HG02970 (cell line): ENCODE measurements around the gene SLC22A31.

ENCODE experiments used
- ATAC-seq: cut with Tn5 transposase; IDR thresholded peaks from one replicate; pipeline ENCODE4 v1.9.1; 2021; ENCODE audit warnings: mild to moderate bottlenecking, moderate library complexity, moderate number of reproducible peaks; ENCODE audit not compliant: unreplicated experiment, low FRiP score

The SLC22A31 gene

DNA sequence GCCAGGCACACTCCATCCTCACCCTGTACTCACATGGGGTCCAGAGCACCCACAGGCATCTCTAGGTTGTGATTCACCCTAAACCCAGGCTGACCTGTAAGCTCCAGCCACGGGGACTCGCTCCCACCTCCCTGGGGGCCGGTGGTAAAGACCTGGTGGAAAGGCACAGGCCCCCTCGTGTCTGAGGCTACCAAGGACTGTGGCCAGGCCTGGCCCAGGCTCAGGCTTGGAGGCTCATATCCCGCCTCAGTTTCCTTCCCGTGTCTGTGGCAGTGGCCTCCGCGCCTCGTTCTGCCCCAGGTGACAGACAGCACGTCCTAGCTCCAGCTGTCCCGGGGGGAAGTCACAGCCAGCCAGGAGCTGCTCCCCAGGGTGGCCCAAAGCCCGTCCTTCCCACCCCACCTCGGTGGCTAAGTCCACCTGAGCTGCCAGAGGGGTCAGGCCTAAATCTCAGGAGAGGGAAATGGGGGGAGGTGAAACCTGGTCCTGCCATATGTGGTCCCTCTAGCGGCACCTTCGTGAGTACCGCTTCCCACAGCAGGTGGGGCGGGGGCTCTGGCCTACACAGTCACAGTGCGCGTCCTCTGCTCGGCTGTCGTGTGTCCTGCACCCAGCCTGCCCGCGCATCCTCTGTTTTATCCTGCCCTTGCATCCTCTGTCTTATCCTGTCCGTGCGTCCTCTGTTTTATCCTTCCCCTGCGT is 16.2 kb downstream of the SLC22A31 start:
- ATAC-seq: no peak

DNA sequence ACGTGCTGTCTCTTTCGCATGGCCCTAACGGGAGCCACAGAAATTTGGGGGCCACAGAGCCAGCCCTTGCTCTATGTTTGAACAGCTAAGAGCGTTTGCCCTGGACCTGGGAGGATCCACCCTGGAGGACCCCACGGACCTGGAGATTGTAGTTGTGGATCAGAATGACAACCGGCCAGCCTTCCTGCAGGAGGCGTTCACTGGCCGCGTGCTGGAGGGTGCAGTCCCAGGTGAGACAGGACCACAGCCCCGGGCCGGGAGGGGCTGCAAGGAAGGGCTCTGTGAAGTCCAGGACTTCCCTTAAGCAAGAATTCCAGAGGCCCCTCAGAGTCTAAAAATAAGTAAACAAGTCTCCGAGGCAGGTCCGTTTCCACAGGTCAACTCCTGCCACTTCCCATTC is 16.9 kb downstream of the SLC22A31 start:
- ATAC-seq: no peak

DNA sequence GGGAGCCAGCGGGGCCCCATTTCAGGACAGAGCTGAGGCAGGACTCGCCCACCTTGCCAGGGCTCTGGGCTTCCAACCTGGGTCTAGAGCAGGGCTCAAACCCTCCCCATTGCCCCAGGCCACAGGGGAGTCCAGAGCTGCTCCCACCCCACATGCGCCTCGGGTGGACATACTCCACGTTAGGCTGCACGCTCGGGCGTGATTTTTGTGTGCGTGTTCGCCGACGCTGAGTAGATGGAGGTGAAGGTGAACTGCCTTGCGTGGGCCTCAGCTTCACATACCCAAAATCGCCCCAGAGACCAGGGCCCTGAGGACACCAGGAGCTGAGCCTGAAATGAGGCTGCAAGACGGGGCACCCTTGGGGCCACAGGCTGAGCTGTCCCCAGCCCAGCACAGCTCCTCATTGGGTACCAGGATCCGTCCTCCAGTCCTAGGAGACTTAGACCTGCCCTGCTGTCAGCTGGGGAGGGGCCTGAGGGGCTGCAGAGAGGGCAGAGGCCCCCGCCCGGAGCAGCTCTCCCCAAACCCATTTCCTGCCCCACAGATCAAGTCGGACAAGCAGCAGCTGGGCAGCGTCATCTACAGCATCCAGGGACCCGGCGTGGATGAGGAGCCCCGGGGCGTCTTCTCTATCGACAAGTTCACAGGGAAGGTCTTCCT is 20.6 kb downstream of the SLC22A31 start:
- ATAC-seq: no peak

DNA sequence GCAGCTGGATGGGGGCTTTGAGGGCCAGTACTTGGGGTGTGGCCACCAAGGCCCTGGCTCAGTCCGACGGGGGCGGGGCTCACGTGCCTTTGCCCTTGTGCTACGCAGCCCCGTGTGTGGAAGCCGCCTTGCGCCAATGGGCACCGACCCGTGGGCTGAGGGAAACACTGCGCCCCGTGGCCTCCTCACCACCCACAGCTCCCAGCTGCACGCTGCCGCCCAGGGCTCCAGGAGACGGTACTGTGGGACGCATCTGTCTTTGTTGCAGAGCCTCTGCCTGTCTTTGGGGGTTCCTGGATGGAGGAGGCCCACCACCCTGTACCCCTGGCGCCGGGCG is 21.2 kb downstream of the SLC22A31 start:
- ATAC-seq: no peak

DNA sequence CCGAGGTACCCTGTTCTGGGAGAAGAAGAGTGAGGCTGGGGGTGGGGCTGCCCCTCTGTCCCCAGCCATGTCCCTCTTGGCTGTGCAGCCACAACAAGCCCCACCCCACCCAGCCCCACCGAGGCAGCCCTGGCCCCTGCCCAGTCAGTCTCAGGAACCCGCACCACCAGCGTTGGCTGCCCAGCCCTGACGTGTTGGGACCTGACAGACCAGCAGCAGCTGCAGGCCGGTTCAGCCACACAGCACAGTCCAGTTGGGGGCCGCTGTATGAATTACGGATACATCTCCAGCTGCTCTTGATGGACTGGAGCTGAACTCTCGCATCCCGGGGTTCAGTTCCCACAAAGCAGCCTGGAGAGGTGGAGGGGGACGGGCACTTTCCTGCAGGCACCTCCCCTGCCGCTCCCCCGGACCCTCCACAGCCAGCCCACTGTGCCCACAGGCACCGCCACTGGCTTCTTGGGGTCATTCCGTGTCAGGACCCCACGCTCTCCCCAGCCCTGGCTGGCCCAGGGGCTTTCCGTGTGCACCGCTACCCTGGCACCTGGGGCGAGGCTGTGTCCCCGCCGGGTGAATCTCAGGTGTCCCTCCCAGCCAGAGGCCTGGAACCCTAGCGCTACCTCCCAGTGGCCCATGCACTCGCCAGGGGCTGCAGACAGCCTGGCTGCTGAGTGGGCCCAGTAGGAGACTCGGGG is 21.7 kb downstream of the SLC22A31 start:
- no peak for ATAC-seq

DNA sequence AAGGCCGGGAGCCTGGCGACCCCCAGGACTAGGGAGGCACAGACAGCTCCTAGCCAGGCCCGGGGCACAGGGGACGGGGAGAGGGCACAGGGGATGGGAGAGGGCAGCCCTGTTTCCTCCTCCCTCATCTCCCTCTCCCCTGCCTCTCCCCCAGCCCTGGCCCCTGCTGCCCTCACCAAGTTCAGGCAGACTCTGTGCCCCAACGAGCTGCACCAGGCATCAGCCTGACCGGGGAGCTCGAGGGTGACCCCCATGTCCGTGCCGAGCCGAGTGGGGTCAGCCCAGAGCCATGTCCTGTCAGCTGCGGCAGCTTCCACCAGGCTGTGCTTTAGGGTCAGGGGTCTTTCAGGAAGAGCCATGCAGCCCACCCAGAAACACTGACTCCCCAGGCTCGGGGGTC is 22.8 kb downstream of the SLC22A31 start:
- ATAC-seq: no peak

DNA sequence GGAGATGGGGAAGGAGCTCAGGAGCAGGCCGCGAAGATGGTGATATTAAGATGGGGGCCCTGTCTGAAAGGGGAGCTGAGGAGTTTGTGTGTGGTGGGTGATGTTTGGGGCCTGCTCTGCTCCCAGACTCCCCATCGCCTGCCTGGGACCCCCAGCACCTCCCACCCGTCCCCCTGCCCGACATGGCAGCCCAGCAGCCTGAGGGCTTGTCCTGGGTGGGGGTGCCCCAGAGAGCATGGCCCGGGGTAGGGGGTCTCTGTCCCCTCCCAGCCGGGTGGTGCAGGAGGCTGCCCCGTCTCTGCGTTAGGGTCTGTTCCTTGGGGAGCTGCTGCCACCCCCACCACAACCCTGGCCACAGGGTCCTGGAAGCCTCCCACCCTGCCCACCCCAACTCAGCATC is 23.6 kb downstream of the SLC22A31 start:
- no peak for ATAC-seq

DNA sequence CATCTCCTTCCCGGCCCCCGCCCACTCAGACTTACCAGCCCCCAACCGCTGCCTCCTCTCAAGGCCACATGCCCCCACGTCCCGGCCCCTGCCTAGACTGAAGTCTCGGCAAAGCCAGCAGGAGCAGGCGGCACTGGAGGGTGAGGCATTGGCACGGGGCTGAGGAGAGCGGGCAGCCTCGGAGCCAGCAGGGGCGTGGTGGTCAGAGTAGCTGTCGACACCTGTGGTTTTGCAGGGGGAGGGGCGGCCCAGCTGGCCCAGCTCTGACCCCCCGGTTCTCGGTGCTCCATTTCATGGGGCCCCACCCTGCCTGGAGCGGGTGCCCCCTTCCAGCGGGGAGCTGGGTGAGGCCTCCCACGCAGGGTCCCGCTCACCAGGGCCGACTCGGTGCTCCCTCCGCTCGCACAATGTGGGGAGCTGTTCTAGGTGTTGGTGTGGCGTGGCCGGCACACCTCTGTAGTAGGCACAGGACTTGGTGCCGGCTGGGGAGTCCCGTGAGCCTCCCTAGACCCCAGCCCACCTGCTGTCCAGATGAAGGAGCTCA is 24.1 kb downstream of the SLC22A31 start:
- ATAC-seq: no peak

DNA sequence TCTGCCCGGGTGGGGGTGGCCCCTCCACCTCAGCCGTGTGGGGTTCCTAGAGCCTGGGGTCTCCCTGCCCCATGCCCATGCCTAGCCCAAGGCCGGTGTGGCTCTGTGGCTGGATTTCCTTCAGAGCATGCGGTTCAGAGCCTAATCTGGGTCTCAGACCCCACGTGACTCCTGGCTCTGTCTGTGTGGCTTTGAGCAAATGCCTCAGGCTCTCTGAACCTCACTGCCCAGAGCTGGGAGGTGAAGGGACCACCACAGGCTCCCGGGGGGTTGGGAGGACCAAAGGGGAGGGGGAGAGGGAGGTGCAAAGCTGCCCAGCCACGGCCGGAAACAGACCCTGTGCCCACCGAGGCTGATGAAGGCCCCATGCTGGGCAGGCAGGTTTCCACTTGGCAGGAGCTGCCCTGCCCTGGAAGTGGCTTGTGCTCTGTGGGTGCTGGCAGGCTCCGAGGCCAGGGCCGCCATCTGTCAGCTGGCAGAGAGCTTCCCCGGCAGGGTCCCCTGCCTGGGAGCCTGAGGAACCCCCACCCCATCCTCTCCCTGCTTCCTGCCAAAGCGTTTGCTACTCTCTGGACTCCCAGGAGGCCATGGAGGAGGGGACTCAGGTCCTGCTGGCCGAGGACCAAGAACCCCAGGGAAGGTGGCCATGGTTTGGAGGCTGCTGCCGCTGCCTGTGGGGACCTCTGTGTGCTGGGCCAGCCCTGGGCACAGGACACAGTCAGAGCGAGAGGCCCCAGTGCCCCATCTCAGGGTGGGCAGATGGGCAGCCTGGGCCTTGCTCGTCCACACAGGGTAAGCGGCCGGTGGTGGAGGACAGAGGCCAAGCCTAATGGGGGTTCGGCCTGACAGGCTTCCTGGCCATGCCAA is 24.8 kb downstream of the SLC22A31 start:
- no peak for ATAC-seq

DNA sequence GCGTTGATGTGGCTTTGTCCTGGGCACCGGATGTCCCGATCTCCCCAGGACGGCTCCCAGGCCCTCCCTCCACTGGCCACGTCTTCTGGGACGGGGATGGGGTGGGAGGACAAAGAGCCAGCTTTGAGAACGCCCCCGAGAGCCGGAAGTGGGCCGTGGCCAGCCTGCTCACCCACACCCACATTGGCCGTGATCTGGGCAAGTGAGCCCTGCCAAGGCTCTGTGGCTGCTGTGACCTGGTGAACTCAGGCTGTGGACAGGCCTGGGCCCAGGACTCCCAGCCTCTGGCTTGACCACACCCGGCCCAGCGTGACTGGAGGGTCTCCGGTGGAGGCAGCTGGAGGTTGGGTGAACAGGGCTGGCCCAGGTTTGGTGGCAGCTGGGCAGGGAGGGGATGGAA is 25.5 kb downstream of the SLC22A31 start:
- no peak for ATAC-seq

DNA sequence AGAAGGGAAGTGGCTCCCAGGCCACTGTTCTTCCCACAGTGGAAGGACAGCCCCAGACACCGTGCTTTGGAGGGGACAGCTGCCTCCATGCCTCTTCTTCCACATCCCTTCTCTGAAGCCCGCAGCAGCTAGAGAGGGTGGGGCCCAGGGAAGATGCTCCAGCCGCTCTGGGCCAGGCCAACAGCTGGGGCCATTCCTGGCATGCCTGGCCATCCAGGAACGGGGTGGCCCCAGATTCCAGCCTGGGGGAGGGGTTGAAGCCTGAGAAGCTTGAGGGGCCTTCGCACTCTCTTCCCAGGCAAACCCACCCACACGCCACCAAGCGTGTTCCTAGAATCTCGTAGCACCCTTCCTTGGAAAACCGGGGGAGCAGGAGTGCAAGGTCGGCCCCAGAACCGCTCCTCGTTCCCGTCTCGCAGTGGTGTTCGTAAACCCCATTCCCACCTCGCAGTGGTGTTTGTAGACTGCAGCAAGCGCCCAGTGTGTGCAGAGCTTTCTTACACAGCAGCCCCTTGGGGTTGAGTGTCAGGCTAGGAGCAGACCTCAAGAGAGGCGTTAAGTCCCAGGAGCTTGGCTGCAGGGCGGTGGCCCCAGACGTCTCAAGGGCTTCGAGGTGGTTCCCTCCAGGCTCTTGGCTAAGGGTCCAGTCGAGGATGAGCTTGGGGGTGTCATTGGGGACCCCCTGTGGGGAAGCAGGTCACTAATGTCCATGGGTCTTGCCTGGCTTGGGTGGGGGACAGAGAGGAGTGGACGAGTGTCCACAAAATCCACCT is 26.1 kb downstream of the SLC22A31 start:
- no peak for ATAC-seq

DNA sequence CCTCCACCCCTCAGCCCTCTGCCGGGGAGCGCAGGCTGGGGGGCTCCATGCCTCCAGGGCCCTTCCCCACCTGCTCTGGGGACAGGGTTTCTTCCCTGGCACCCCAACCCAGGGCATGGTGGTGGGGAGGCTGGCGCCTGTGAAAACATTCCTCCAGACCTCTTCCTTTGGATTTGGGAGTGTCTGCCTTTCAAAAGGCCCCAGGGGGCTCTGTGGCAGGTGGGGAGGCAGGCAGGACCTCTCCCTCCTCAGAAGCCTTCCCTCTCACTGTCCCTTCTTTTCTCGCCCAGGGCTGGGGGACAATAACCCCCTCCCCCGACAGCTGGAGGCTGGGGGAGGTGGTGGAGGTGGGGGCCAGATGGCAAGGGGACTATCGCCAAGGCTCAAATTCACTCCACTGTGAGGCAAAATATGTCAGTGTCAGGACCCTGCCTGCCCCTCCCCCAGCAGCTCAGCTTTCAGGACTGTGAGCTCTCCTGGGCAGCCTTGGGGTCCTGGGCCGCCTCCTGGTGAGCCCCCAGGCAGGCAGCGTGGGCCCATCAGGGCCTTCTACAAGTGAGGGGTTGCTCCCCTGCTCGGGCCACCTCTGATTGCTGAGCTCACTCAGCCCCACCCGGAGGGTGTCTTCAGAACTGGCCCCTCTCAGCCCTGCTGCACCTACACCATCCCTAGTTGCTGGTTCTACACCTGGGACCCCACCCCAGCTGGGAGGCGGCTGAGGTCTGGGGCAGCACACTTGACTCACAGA is 27.0 kb downstream of the SLC22A31 start:
- ATAC-seq: no peak

DNA sequence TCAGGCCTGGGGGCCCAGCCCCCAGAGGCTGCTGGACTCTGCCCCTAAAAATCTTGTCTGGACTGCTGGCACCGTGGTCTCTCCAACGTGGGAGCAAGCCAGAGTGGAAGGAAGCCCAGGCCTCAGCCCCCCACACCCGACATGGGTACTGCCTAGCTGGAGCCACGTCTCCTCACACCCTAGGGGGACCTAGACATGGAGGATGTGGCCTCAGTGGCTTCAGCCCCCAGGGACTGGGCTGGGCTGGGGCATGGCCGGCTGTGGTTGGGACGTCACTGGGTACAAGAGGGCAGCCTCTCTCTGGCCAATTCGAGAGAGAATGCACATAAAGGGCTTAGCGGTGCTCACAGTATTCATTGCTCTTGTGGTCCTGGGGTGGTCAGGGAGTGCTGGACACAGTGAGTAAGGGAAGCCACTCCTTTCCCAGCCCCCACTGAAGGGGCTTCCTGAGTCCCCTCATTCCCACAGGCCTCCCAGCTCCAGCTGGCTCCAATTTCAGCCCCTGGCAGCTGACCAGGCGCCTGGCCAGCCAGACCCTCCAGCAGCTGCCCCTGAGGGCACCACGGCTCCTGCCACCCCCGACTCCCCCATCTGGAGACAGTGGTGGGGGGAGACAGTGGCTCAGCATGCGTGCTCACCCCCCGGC is 27.7 kb downstream of the SLC22A31 start:
- ATAC-seq: no peak

DNA sequence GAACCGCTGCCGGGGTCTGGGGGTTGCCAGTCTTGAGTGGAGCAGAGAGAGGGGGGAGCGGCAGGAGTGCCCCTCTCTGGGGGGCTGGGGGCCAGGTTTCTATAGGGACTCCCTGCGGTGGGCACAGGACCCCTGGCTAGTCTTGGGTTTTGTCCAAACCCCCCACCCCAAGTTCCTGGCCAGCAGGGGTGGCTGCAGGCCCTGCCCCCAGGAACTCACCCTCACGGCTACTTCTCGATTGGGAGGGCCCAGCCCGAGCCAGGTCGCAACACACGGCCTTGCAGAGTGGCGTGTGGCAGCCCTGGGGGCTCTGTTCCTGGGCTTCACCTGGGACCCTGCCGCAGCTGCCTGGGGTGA is 28.2 kb downstream of the SLC22A31 start:
- ATAC-seq: no peak

DNA sequence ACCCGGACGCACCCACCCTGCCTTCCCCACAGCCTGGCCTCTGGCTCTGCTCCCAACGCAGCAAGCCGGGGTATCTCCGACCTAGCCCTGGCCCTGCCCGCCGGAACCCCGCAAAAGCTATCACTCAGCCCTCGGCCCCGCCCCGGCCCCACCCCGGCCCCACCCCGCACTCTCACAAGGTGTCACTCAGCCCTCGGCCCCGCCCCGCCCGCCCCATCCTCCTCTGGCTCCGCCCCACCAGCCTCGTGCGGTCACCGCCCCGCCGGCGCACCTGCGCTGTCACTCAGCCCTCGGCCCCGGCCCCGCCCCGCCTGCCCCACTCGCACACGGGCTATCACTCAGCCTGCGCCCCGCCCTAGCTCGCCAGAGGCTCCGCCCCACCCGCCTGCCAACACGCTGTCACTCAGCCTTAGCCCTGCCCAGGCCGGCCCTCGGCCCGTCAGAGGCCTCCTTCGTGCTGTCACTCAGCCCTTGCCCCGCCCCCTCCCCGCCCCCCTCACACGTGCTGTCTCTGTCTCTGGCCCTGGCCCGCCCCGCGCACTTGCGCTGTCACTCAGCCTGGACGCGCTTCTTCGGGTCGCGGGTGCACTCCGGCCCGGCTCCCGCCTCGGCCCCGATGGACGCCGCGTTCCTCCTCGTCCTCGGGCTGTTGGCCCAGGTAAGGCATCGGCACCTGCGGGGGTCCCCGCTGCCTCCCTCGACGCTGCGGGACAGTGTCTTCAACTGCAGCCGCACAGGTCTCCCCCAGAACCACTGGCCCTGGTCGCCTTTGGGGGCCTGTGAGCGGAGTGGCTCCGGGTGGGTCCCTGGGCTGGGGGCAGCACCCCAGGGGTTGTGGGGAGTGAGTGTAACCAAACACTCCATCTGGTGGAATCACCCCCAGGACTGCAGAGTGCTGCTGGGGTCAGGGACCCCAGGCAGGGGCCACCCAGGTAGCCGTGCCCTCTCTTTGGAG is 28.8 kb downstream of the SLC22A31 start, which contains the start of gene CDH15:
Gene CDH15, plus strand, starts transcription at position 533 of the 955 bp plus-strand sequence. Its CDS starts 84 bp downstream, at position 617.
- peak; percentile 83 for ATAC-seq

DNA sequence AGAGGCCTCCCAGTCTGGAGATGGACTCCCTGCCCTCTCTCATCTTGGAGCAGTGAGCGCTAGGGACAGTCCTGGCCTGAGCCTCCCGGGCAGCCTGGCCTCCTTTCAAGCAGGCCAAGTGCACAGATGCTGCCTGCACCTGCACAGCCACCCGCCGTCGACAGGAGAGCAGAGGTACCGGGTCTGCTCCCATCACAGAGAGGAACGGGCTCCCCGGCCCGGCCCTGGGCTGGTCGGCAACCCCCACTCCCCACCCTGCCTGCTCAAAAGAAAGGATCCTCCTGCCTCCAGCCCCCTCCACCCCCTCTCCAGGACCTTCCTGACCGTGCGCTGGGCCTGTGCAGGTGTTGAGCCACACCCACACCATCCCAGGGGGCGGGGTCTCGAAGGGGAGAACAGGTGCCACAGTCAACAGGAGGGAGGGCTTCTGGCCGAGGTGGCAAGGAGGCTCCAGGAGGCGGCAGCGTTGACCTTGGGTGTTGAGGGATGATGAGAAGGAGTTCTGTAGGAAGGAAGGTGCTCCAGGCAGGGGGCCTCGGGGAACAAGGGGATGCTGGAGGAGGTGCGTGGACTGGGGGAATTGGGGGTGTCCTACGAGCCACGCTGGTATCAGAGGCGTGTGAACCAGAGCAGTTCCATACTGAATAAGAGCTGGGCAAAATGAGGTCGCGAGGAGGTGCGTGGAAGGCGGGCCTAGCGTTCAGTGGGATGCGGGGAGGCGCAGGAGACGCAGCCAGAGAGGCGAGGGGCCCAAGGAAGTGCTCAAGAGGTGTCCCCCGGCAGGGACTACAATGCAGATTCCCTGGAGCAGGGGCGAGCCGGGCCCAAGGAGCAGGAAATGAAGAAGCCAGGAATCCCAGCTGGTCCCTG is 29.8 kb downstream of the SLC22A31 start:
- ATAC-seq: no peak

DNA sequence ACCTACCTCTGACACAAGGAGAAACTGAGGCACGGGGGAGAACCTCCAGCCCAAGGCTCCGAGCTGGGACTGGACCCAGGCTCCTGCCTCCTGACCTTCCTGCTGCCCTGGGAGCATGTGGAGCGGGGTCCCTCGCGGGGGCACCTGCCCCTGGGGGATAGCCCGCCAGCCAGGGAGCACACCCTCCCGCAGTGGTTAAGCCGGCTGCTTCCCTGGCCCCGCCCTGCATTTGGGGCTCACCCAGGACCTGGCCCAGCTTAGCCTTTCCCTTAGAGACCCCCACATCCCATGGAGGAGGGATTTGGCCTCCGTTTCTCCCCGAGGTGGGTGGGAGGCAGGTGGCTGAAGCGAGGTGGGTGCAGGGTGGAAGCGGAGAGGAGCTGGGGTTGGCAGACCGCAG is 30.6 kb downstream of the SLC22A31 start:
- ATAC-seq: no peak
